Right cardiac atrium (tissue), 5 donors: ENCODE results near the gene LRMDA. TPM values are rescaled to one million over a fixed set of nuclear protein-coding genes. Genes with fewer than 3 reads are reported as not detected.
"Not testable (repeated sequence)": the region's sequence is repeated elsewhere in the genome, so short reads cannot be mapped to it uniquely, and the experiment has no call there.

Experiments
- ATAC-seq, 2 donors: fragments of 200-7000 bp; cut with Tn5 transposase; one replicate each; pipeline versions ENCODE4 v1.8.0 to v1.9.1; 2020; ENCODE audit warnings: moderate library complexity in 2 of 2, mild to moderate bottlenecking in 1 of 2
- DNase-seq, 3 donors: peaks; one replicate each; pipeline ENCODE4 v3.0.0-alpha.2; 2020
- H3K27ac ChIP-seq: one replicate; pipeline ENCODE4 v1.5.1; 2013; ENCODE audit warnings: mild to moderate bottlenecking, low read length, control low read depth, moderate library complexity
- H3K27me3 ChIP-seq: one replicate; pipeline ENCODE4 v1.6.1; 2013; ENCODE audit not compliant: control insufficient read depth, insufficient read depth
- H3K4me1 ChIP-seq: one replicate; pipeline ENCODE4 v1.6.1; 2013; ENCODE audit warnings: low read length; ENCODE audit not compliant: control insufficient read depth, insufficient read depth
- H3K4me3 ChIP-seq: one replicate; pipeline ENCODE4 v1.5.1; 2013; ENCODE audit warnings: low read length, control low read depth
- H3K9me3 ChIP-seq: one replicate; pipeline ENCODE4 v1.6.1; 2013; ENCODE audit warnings: low read length; ENCODE audit not compliant: control insufficient read depth
- WGBS: extraction: QIAGEN DNeasy Blood & Tissue Kit; methylation state at CpG from one replicate; pipeline ENCODE4 v1.1.7; 2013; 5-methylcytosine and 5-hydroxymethylcytosine counted together
- intact Hi-C, 4 donors: fragments of 100-400 bp; cut with DNase I; formaldehyde crosslinking; loops; one replicate each; pipeline versions ENCODE4 v1.11.0 to v1.14.0; 2022 to 2023
- polyA plus RNA-seq: library from polyadenylated mRNA; stranded (reverse); fragments of 200-250 nt; gene quantifications from one replicate; pipeline ENCODE4 v1.2.3, GENCODE V29; 2013
- total RNA-seq, 4 donors: library from RNA; stranded (reverse); fragmentation: NEBNext Ultra II Directional; extraction: Animal tissue kit (Norgen Biotek cat#: 25700); gene quantifications; one replicate each; pipeline ENCODE4 v1.2.1, GENCODE V29; 2021
- donor health status: healthy with polysubstance abuse.
- donor health status: DM: no; HTN: yes; CAD: no.
- donor health status: DM: no; HTN: no; CAD: no.
- donor health status: DM: no; HTN: yes; CAD: no; lungs with severe emphysema.
- donor health status: DM: yes; HTN: yes; CAD: no.

Gene LRMDA
- total and polyA plus RNA-seq, 5 donors = 42.7 to 97.9 (median 48.8) TPM

DNA sequence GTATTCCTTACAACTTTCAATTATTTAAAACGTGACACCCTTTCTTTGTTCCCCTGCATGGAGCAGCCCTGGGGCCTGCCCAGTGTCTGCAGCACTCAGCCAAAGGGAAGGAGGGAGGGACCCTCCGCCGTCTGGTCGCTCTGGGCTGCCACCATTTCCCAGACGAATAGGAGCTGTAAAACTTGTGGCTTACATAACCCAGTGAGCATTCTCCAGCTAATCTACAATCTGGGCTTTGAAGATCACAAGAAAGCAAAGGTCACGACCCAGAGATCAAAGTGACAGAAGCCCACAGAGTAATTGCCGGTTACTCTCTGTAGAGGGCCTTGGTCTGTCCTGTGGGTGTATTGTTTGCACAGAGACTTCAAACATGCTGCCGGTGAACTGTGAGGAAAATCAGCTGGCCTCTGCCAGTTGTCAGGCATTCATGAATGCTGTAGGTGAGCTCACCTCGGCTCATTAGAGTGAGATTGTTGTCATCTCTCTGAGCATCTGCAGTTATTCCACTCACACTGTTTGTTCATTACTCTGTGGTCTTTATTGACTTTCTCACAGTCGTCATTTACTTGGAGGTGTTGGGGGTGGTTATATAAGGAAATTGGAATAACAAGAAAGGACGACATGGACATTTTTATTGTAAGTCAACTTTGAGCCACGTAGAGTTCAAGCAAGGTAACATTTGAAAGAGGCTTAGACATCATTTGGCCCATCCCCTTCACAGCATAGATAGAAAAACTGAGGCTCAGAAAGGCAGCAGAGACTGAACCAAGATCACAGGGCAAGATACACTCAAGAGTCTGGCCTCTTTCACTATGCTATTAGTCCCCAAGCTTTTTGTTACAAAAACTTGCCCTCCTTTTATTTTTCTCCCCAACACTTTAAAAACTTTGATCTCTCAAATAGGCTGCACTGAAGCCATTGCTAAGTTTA lies 619.8 kb downstream of the LRMDA start:
- ATAC-seq (no peak), DNase-seq (no peak)
- no peaks in the 10 kb centered on the region for H3K27me3 ChIP-seq
- H3K9me3 ChIP-seq = no peaks in the 10 kb centered on the region
- no peak overlapping the region for H3K4me3 ChIP-seq
- intact Hi-C loops = no loop called here
- H3K4me1 ChIP-seq = no peaks in the 10 kb centered on the region
- WGBS = 77% methylated on average over 12 of the region's 12 CpGs
- no peak overlapping the region for H3K27ac ChIP-seq

DNA sequence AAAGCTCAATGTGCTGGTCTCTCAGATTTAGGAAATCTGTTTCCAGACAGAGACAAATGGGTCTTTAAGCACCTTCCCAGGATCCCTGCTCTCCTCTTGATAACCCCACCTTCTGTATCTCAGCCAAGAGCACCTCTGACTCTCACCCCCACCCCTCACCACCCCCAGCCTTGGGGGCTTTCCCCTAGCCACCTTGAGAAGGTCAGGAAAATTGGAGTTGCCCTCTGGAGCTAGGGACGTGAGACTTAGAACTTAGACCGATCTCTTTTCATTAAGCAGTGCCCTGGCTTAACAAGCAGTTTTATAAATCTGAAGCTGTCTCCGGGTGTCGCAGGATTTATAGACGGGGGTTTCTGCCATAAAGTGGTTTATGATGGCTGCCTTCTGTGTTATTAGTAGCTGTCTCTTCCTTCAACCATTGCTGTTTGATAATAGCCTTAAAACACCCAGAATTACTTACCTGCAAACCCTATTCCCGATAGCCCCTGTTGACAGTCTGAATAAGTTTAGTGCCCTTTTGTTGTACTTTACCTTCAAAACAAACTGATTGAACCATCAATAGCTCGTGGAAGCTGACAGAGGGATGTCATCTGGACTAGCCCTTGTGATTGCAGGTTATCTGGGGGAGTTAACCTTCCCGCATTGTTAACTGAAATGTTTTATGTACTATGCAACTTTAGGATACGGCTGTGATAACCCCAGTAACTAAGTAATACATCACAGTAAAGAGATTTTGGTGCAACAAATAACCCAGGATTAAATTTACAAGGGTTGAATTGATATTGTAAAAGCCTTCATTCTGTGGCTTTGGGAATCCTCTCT lies 621.5 kb downstream of the LRMDA start:
- Histone ChIP-seq H3K27ac (no peak overlapping the region), H3K4me1 (no peaks in the 10 kb centered on the region), H3K27me3 (no peaks in the 10 kb centered on the region), H3K9me3 (no peaks in the 10 kb centered on the region), H3K4me3 (no peak overlapping the region)
- 82% methylated on average over 9 of the region's 9 CpGs for WGBS
- ATAC-seq (no peak), DNase-seq (no peak)
- intact Hi-C loops = no loop called here

DNA sequence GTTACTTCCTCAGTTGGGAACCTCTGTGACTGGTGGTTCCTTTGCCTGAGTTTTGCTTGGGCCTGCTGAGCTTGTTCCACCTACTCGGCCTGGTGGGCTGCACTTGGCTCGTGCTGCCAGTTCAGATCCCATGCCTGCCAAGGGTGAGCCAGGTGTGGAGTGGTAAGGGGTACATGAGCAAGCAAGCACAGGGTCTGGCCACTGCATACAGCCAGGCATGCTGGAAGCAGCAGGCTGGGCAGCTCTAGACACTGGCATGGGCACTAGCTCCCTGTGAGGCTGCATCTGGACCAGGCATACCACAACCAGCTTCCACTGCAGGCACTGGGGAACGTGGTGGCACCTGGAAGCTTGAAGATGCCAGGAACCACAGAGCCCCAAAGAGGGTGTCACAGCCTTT lies 624.0 kb downstream of the LRMDA start:
- no peak overlapping the region for H3K27ac ChIP-seq

DNA sequence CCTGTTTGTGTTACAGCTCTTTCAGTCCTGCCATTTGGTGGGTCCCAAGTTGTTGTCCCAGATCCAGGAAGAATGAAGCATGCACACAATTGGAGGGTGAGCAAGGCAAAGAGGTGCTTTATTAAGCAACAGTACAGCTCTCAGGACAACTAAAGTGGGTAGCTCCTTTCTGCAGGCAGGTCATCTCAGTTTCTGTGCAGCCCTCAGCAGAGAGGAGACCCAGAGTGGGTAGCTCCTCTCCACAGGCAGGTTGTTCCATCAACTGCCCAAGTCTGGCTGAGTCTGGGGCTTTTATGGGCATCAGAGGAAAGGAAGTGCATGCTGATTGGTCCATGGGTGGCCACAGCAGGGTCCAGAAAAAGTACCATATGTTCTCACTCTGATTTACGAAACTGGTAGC lies 624.5 kb downstream of the LRMDA start:
- WGBS = 100% methylated on average over 1 of the region's 1 CpG
- Histone ChIP-seq H3K27ac (no peak overlapping the region), H3K4me3 (no peak overlapping the region), H3K9me3 (no peaks in the 10 kb centered on the region), H3K27me3 (no peaks in the 10 kb centered on the region), H3K4me1 (no peaks in the 10 kb centered on the region)
- intact Hi-C loops = no loop called here
- DNase-seq (no peak), ATAC-seq (no peak)

More for the DNA sequence above, 624.0 kb downstream of the LRMDA start:
- DNase-seq = no peak
- 97% methylated on average over 3 of the region's 3 CpGs for WGBS
- intact Hi-C loops = no loop called here
- Histone ChIP-seq H3K4me1 (no peaks in the 10 kb centered on the region), H3K4me3 (no peak overlapping the region), H3K27me3 (no peaks in the 10 kb centered on the region), H3K9me3 (no peaks in the 10 kb centered on the region)
- ATAC-seq = no peak

DNA sequence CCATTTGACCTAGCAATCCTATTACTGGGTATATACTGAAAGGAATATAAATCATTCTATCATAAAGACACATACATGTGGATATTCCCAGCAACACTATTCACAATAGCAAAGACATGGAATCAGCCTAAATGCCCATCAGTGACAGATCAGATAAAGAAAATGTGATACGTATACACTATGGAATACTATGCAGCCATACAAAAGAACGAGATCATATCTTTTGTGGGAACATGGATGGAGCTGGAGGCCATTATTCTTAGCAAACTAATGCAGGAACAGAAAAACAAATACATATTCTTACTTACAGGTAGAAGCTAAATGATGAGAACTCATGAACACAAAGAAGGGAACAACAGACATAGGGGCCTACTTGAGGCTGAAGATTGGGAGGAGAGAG lies 629.6 kb downstream of the LRMDA start:
- H3K27me3 ChIP-seq, ATAC-seq, DNase-seq, intact Hi-C loops, H3K27ac ChIP-seq, H3K4me3 ChIP-seq, H3K4me1 ChIP-seq, H3K9me3 ChIP-seq: not testable (repeated sequence)
- WGBS = 96% methylated on average over 2 of the region's 2 CpGs

DNA sequence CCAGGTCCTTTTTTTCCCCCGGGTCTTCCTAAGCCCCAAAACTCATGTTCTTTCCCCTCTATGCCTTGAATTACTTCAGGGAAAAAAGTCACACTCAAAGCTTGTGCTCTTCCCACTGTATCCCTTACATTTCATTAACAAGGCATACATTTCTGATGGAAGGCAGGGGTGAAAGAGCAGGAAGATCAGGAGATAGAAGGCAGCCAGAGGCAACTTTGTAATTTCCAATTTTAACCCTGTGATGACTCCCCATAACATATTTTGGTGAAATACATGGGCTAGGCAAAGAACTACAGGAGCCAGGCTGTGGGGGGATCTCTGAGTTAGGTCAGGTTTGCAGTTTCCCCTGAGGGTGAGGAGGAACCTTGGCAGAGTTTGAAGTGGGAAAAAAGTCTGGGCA lies 635.0 kb downstream of the LRMDA start:
- H3K9me3 ChIP-seq = no peaks in the 10 kb centered on the region
- WGBS = 94% methylated on average over 1 of the region's 1 CpG
- no peak overlapping the region for H3K27ac ChIP-seq
- H3K4me1 ChIP-seq = no peaks in the 10 kb centered on the region
- DNase-seq (no peak), ATAC-seq (no peak)
- no peaks in the 10 kb centered on the region for H3K27me3 ChIP-seq
- intact Hi-C loops = no loop called here
- H3K4me3 ChIP-seq = no peak overlapping the region

DNA sequence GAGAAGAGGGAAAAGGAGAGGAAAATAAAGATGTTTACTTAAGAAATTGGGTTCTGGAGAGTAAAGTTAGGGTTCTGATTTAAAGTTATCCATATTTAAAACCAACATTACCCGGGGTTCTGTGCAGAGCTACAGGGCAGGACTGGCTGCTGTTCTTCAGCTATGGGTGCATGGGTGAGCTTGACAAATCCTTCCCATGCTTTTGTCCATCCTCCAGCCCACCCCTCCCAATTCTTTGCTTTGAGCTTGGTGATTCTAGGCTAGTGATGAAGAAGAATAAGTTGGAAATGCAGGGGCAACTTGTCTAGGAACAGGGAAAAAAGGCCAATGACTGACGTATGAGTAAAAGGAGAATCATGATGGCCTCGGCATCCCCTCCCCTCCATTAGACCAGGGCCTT lies 636.0 kb downstream of the LRMDA start:
- ATAC-seq (no peak), DNase-seq (no peak)
- Histone ChIP-seq H3K9me3 (no peaks in the 10 kb centered on the region), H3K27me3 (no peaks in the 10 kb centered on the region), H3K4me1 (no peaks in the 10 kb centered on the region), H3K27ac (no peak overlapping the region), H3K4me3 (no peak overlapping the region)
- WGBS = 97% methylated on average over 3 of the region's 3 CpGs
- intact Hi-C loops = no loop called here

DNA sequence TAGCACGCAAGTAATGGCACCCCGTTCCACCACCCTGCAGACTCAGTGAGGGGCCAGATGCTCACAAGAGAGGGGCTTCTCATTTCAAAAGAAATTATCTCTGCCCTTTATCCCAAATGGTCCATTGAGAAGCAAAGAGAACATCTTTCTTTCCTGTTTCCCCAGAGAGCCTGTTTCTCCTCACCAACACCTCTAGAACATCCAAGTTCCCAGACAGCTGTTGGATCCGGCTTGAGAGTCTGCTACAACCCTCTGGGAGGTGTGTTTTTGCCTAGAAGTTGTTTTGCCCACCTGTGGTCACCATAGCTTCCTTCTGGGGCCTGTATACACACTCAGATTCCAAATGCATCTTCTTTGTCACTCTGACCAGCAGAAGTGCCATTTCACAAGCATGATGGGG lies 637.4 kb downstream of the LRMDA start:
- Histone ChIP-seq H3K27me3 (no peaks in the 10 kb centered on the region), H3K9me3 (no peaks in the 10 kb centered on the region), H3K27ac (no peak overlapping the region), H3K4me1 (no peaks in the 10 kb centered on the region), H3K4me3 (no peak overlapping the region)
- intact Hi-C loops = no loop called here
- DNase-seq = no peak
- ATAC-seq = no peak
- WGBS = 97% methylated on average over 3 of the region's 3 CpGs

DNA sequence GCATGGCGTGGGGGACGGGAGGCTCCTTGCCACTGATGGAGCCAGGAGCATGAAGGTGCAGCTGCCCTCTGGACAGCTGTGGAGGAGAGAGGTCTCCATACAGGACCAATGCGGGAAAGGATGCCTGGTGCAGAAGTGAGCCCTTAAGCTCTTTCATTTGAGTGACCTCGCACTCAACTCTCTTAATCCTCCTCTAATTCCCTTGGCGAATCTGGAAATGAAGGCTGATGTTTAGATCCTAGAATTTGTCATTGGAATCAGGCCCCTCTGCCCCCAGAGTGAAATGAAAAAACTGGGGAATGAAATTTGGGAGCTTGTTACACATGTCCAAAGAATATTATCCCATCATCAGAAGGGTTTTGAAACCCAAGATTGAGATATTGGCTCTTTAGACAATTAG lies 639.5 kb downstream of the LRMDA start:
- Histone ChIP-seq H3K4me1 (no peaks in the 10 kb centered on the region), H3K27ac (no peak overlapping the region)
- no peak for ATAC-seq

DNA sequence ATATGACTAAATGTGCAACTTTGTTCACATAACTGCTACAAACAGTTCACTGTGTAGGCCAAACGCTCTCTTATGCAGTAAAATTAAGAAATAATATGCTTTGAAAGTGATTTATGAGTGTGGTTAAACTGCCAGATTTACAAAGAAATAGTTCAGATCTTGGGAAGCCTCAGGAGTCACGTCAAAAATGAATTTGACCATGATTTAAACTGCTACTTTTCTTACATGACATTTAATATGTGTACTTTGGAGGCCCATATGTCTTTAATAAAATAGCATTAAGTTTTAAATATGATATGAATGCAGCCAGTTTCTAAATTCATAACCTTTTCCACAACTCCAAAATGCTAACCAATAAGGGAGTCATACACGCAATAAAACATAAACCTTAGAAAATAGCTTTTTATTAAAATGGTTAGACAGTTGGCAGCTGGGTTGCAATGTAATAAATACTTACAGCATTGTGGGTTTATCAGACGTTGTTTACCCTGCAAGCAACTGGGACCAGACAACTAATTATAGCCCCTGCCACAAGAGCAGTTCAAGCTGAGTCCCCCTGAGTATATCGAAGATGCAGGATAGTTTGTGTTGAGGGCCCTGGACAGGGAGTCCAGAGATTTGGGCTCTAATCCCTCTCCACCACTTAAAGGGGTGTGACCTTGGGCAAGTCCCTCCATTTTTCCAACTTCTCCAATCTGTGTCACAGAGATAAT lies 640.4 kb downstream of the LRMDA start:
- H3K9me3 ChIP-seq = no peaks in the 10 kb centered on the region
- no peaks in the 10 kb centered on the region for H3K4me1 ChIP-seq
- H3K27me3 ChIP-seq = no peaks in the 10 kb centered on the region
- intact Hi-C loops = no loop called here
- no peak for DNase-seq
- WGBS = 58% methylated on average over 5 of the region's 5 CpGs
- H3K4me3 ChIP-seq = no peak overlapping the region
- H3K27ac ChIP-seq = no peak overlapping the region
- no peak for ATAC-seq

More for the DNA sequence above, 639.5 kb downstream of the LRMDA start:
- no peak for DNase-seq
- intact Hi-C loops = no loop called here
- H3K4me3 ChIP-seq = no peak overlapping the region
- no peaks in the 10 kb centered on the region for H3K27me3 ChIP-seq
- WGBS = 90% methylated on average over 5 of the region's 5 CpGs
- H3K9me3 ChIP-seq = no peaks in the 10 kb centered on the region

DNA sequence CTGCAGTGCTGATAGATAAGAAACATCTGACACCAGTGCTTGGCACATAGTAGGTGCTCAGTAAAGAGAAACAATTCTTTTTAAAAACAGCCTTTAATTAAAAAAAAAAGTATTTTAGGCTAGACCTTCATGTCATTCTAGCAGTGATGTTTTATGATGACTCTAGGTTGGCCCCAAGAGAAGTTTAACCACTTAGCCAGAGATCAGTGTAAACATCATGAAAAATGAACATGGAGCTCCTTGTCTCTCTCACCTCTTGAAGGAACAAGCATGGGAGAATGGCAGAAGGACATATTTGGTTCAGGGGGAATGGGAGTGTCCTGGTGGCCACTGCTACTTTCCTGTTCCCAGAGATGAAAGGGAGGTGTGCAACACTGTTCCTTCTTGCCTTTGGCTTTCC lies 641.0 kb downstream of the LRMDA start:
- Histone ChIP-seq H3K27me3 (no peaks in the 10 kb centered on the region), H3K9me3 (no peaks in the 10 kb centered on the region), H3K4me3 (no peak overlapping the region), H3K4me1 (no peaks in the 10 kb centered on the region), H3K27ac (no peak overlapping the region)
- intact Hi-C loops = no loop called here
- DNase-seq (no peak), ATAC-seq (no peak)
